GM18499 (cell line): Measurements from ENCODE around the gene INPP5A.
"Not testable (repeated sequence)": the region's sequence is repeated elsewhere in the genome, so short reads cannot be mapped to it uniquely, and the experiment has no call there.

Experiments used
- ATAC-seq: cut with Tn5 transposase; IDR thresholded peaks from one replicate; pipeline ENCODE4 v1.9.1; 2021; ENCODE audit warnings: moderate number of reproducible peaks; ENCODE audit not compliant: insufficient read depth, unreplicated experiment

The INPP5A gene

DNA sequence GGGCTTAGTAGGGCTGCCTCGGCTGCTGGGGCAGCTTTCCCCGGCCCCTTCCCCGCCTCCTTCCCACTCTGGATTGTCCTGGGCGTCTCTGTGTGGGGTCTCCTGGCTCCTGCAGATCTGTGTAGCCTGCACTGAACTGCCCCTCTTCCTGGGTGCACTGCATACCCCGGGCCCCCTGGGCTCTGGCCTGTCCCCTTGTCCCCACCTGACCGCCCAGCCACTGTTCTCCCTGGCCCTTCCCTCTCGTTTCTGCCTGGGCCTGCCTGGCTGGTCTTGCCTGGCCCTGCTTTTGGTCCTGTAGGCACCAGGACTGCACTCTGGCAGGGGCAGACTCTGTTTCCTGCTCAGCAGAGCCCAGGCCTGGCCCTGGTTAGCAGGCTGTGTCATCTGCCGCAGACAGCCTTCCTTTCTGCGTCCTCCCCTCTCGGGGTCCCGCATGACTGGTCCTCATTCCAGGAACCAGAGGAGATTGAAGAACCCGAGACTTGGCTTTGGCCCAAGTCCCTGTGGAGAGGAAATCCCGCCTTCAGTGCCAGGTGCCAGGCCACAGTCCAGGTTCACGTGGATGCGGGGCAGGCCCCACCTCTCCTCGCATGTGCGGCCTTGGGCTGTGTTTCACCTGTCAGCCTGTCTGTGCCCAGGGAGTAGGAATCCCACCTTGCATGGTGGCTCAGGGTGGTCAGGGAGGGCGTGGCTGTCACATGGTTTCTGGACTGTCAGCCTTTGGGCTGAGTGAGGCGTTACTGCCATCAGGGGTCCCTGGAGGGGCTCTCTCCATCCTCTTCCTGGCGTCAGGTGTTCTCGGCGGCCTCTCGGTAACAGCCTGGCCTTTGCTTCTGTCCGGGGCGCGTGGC is 9.2 kb downstream of the INPP5A start:
- ATAC-seq = no peak

DNA sequence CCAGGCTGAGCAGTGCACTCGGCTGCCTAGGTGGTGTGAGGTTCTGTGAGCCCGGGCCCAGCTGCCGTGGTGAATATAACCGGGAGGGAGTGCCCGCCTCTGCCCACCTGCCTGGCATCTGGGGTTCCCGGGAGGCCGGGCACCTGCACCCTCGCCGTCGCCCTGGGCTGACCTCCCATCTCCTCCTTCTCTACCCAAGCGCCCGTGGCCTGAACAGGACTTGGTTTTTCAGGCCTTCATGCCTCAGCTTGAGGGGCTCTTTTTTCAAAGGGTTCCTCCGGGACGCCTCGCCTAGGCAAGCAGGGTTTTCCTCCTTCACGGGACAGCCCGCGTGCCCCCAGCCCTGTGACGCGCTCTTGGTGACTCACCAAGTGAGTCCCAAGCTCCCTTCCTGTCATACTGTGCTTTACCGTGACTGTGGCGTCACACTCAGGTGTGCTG is 9.9 kb downstream of the INPP5A start:
- no peak for ATAC-seq

DNA sequence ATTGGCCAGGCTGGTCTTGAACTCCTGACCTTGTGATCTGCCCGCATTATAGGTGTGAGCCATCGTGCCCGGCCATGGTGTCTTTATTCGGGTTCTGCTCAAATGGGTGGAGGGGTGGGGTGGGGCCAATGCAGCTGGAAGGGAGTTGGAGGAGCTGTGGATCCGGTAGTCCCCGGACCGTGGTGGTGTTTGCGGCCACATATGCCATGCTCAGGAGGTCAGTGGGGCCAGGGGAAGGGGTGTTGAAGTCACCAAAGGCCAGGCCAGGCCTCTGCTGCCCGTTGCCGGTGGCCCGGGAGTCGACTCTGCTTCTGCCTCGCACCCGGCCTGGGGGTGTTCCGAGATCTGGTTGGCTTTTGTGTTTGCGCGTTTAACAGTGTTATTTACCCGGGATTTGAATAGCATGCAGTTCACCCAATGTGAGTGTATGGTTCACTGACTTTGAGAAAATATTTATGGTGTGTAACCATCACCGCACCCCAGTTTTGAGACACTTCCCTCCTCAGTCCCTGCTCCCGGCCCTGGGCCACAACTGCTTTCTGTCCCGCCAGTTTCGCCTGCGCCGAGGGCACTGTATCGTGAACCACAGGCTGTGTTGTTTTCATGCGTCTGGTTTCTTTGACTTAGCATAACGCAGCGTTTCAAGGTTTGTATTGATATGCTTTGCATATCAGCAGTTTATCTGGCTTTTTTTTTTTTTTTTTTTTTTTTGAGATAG is 10.7 kb downstream of the INPP5A start:
- ATAC-seq = no peak

DNA sequence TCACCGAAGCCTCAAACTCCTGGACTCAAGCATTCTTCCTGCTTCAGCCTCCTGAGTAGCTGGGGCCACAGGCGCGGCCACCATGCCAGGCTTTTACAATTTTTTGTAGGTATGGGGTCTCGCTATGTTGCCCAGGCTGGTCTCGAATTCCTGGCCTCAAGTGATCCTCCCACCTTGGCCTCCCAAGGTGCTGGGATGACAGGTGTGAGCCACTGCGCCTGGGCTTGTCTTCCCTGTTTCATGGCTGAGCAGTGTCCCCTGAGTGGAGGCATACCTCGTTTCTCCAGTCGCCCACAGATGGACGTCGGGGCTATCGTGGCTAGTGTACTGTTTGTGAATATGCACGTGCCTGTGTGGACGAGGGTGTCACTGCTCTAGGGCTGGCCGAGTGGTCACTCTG is 11.3 kb downstream of the INPP5A start:
- ATAC-seq = no peak

DNA sequence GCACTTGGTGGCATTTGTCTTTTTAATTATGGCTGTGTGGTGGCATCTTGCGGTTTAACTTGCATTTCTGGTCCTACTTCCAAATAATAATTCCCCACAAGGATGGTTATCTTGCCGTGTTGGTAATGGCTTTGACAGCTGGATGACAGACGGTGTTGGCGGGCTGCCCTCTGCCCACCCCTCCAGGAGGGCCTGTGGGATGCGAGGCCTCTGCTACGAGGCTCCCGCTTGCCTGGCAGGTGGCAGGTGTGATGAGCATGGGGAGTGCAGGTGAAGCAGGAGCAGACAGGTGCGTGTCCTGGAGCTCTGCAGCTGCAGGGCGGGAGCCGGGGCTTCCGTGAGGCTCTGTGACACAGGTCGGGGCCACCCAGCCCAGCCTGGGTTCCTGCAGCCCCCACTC is 11.8 kb downstream of the INPP5A start:
- no peak for ATAC-seq

DNA sequence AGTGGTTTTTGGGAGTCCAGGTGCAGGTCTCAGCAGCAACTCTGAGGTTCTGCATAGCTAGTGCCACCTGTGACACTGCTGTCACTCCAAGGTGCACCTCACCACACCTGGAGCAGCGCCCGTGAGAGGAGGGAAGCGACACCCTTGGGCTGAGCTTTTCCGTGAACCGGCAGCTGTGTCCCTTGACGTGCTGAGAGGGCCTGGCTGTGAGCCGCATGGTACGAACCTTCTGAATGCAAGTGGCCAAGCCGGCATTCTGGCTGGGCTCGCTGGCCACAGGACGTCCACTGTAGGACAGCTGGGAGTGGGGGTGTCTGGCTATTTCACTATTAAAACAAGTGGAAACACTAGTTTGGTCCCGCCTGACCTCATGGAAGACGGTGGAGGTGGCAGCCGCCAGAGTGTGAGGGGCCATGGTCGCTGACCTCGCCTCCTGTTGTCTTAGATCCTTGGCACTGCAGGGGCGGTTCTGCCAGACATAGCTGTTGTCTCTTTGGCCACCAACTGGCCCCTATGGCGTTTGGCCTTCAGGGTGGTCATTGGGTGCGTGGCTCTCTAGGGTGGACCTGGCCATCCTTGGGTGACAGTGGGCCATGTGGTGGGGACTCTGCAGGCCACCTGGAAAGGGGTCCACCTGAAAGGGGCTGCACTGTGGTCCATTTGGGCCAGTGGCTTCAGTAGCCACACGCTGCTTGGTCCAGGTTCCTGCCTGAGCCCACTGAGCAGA is 12.9 kb downstream of the INPP5A start:
- no peak for ATAC-seq

DNA sequence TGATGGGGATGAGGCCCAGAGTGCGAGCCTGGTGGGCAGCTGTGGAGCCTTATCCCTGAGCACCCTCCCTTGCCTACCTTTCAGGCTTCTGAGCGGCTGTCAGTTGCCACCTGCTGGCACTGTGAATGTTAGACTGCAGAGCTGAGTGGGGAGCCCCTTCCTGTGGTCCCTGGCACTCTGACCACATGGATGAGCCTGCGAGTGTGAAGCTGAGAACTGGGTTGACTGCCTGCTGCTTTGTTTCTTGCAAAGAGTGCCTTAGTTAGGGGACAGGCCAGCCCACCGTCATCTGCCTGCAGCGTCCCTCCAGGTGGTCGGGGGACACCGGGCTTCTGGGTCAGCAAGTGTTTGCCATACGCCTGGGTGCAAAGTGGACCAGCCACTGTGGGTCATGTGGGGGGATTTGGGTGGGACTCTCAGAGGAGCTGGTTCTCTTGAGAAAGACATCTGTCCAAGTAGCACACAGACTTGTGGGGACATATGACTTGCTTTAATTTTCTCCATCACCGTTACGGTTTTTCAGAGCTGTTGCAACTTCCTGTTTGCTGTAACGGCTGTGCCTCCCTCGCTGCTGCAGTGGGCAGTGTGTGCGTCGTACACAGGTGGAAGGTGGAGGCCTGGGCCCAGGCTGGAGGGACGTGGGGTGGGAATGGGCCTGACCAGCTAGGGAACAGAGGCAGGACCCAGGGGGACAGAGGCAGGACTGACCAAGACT is 13.7 kb downstream of the INPP5A start:
- no peak for ATAC-seq

DNA sequence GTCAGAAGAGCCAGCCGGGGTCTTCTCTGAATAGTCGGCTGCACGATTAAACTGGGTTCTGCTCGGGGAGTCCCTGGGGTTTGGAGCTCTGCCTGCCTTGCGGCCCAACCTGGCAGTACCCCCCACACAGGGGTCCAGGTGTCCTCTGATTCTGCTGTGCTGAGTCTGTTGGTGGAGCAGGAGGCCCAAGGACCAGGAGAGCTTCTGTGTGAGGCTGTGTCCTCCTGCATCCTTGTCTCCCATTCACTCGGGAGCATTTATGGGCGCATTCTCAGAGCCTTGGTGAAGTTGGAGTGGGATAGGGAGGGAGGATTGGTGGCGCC is 14.2 kb downstream of the INPP5A start:
- no peak for ATAC-seq

DNA sequence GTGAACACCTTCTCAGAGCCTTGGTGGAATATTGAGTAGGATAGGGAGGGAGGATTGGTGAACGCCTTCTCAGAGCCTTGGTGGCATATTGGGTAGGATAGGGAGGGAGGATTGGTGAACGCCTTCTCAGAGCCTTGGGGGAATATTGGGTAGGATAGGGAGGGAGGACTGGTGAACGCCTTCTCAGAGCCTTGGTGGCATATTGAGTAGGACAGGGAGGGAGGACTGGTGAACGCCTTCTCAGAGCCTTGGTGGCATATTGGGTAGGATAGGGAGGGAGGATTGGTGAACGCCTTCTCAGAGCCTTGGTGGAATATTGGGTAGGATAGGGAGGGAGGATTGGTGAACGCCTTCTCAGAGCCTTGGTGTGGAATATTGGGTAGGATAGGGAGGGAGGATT is 15.0 kb downstream of the INPP5A start:
- not testable (repeated sequence) for ATAC-seq

DNA sequence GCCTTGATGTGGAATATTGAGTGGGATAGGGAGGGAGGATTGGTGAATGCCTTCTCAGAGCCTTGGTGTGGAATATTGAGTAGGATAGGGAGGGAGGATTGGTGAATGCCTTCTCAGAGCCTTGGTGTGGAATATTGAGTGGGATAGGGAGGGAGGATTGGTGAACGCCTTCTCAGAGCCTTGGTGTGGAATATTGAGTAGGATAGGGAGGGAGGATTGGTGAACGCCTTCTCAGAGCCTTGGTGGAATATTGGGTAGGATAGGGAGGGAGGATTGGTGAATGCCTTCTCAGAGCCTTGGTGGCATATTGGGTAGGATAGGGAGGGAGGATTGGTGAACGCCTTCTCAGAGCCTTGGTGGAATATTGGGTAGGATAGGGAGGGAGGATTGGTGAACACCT is 16.0 kb downstream of the INPP5A start:
- ATAC-seq = not testable (repeated sequence)

DNA sequence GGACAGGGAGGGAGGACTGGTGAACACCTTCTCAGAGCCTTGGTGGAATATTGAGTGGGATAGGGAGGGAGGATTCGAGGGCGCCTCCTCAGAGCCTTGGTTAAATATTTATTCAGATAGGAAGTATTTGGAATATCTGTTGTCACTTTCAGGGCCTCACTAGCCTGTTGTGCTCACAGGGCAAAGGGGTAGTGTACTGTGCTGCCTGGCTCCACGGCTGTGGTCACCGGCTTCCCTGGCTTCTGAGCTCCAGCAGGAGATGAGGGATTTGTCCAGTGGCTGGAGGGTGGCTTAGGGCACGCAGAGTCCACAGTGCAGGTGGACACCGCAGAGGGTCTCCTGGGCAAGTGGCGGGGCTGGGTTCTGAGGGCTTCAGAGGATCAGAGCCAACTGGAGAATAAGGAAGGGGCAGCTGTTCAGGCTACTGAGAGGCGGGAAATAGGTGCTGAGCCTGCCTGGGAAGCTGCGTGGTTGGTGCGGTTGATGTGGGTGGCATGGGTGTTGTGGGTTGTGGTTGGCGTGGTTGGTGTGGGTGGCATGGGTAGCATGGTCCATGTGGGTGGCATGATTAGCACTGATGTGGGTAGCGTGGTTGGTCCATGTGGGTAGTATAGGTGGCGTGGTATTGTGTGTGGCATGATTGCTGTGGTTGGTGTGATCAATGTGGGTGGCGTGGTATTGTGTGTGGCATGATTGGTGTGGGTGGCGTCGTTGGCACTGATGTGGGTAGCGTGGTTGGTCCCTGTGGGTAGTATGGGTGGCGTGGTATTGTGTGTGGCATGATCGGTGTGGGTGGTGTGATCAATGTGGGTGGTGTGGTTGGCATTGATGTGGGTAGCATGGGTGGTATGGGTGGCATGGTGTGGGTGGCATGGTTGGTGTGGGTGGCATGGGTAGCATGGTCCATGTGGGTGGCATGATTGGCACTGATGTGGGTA is 16.7 kb downstream of the INPP5A start:
- ATAC-seq = no peak

DNA sequence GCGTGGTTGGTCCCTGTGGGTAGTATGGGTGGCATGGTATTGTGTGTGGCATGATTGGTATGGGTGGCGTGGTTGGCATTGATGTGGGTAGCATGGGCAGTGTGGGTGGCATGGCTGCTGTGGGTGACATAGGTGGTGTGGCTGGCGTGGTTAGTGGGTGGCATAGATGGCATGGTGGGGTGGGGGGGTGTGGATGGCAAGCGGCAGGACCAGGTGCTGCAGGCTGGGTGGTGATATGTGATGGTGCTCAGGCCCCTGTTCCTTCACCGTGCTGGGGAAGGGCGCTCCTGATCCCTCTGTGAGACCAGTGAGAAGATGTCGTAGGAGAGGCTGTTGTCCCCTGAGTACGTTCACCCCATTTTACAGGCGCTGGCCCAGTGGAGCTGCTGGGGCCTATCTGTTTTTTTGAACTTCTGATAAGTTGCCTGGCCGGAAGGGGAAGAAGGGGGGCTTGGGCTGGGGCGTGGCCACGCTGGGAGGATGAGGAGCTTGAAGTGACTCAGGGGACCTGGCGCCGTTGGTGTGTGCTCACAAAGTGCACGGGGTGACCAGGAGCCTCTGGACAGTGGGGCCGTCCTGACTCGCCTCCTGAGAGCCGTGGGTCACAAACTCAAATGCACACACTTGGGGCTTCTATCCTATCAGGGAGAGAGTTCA is 17.5 kb downstream of the INPP5A start:
- ATAC-seq = no peak

DNA sequence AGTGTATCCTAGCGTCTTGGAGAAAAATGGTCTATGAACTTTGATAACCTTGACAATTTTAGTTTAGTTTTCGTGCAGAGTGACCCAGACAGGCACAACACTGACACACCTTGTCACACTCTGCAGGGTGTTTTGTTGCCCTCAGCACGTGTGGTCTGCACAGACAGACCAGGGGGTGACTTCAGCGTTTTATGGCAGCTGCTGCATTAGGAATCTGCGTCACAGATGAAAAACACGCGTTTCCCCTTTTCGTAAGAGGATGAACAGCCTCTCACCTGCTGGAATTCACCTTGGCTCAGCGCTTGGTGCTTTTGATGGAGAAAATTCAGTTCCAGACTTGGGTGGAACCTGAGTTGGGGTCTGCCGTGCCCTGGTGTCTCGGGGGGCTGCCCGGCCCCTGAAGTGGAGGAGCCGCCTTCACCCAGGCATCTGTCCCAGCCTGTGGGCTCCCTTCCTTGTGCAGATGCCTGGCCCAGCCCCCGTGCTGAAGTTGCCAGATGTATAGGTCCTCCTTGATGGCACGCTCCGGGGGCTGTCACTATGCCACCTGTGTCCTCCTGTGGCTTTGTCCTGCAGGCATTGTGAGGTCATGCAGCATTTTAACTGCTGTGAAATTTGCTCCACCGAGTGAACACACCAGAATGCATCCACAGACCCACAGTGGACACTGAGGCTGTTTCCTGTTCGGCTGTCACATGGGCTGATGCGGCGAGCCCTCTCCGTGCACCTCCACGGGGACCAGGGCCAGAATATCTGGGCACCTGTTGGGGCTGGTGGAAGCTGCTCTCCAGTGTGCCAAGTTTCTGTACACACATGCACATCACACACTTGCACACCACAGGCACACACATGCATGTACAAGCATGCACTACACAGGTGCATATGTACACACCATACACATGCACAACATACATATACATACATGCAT is 18.3 kb downstream of the INPP5A start:
- no peak for ATAC-seq

DNA sequence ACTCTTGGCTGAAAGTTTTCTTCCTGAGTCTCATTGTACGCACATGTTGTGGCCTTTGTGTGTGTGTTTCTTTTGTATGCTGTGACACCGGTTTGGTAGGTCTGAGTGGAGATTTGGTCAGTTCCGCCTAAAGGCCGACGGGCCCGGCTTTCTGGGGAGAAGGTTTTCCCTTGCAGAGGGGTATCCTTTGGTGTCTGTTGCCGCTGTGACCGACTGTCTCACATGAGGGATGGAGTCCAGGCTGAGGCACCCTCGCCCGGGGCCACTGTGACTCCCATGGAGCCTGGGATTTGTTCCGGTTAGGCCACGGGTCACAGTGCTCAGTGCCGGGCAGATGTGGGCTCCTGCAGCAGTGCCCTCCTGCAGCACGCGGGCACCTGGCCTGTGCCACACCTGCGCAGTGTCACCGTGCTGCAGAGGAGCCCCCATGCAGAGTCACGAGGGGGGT is 19.4 kb downstream of the INPP5A start:
- no peak for ATAC-seq

DNA sequence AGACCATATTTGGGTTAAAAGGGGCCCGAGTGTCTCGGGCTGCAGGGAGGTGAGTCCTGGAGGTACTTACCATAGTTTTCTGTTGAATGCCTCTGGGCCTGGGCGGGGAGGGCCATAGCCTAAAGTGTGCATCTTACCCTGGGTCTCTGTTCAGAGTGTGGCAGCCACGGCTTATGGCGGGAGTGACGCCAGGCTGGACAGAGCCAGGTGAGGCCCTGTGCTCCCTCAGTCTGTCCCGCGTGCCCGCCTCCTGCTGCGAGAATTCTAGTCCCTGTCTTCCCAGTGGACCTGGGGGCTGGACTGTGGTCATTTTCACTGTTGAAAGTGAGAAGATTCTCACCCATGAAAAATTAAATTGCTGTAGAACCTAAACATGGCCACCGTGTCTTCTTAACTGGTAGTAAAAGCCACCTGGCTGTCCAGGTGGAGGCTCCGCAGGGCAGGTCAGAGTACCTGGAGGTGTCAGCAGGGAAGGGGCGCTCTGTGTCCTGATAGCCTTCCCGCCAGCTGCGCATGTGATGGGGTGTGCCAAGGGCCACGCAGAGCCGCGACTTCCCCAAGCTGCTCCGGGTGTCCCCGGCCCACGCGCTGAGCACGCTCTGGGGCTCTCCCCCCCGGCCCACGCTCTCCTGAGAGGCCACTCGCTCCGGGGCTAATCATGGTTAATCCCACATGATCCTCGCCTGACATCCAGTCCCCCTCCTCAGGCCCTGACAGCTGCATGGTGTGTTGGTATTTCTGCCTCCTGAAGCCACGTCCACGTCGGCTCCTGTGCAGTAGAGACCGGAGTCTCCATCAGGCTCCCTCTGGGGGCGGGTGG is 20.3 kb downstream of the INPP5A start:
- ATAC-seq = no peak

DNA sequence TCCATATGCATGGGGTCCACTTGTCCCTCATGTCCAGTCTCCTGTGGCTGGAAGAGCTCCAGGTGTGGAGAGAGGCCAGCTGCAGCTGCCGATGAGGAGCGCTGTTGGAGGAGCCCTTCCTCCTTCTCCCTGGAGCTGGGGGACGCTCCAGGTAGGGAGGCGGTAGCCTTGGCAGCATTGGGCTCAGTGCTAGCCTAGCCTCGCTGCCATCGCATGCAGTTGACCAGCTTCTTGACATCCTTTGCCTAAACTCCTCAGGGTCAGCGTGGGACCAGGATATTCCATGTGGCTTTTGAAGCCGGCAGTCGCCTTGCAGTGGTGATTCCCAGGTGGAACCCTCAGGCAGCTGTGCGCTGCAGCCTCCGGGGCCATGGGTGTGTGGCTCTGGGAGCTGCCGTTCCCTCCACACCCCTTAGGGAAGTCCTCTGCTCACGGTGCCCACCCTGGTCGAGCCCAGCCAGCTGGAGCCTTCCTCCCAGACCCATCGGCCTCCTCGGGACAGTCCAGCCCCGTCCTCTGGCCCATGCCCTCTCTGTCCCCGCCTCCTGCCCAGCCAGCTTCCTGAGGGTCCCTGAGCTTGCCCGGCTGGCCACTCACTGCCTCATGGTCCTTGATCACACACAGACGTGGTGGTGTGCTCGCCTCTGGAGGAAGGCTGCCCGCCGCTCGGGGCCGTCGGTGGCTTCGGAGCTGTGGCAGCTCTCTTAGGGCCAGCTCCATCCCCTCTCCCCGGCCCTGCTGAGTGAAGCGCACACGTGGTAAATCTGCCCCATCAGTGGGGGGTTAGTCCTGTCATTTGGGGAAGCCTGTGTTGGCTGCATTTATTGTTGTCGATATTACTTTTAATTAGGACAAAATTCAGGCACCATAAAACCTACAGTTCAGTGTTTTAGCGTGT is 21.2 kb downstream of the INPP5A start:
- ATAC-seq = no peak
